ENCODE data around the gene DCLRE1A.

DNA sequence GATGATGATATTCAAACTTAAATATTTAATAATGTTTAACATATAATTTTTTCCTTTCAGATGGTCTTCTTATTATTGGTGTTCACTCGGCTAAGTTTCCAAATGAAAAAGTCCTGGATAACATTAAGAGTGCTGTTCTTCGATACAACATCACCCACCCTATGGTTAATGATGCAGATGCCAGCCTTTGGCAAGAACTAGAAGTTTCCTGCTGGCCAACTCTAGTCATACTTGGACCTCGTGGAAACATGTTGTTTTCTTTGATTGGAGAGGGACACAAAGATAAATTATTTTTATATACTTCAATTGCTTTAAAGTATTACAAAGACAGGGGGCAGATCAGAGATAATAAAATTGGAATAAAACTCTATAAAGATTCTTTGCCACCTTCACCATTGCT is 22.6 kb upstream of the DCLRE1A start:
- TF ChIP-seq, protein P1, sequence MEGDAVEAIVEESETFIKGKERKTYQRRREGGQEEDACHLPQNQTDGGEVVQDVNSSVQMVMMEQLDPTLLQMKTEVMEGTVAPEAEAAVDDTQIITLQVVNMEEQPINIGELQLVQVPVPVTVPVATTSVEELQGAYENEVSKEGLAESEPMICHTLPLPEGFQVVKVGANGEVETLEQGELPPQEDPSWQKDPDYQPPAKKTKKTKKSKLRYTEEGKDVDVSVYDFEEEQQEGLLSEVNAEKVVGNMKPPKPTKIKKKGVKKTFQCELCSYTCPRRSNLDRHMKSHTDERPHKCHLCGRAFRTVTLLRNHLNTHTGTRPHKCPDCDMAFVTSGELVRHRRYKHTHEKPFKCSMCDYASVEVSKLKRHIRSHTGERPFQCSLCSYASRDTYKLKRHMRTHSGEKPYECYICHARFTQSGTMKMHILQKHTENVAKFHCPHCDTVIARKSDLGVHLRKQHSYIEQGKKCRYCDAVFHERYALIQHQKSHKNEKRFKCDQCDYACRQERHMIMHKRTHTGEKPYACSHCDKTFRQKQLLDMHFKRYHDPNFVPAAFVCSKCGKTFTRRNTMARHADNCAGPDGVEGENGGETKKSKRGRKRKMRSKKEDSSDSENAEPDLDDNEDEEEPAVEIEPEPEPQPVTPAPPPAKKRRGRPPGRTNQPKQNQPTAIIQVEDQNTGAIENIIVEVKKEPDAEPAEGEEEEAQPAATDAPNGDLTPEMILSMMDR (IDR thresholded peaks at IDR 0.05) = no peak
- no peak for TF ChIP-seq ZFX (IDR thresholded peaks at IDR 0.05; ENCODE audit: borderline replicate concordance)
